ENCODE data around the gene NTRK3.

The NTRK3 gene

GRCh38 chr15:88234711-88235110, 21.8 kb downstream of the NTRK3 start:
- TF ChIP-seq JUND (IDR thresholded peaks at IDR 0.05; ENCODE audit: low read depth) = no peak
- DNase-seq (ENCODE audit: low read depth in 1 of 2, low spot score in 1 of 2) = no peak
- in situ Hi-C loops (cut with HindIII; ENCODE audit: low pct_unique_long_range_greater_than_20kb, low sequenced_read_pairs) = no loop called here

- in situ Hi-C loops (cut with HindIII; ENCODE audit: low pct_unique_long_range_greater_than_20kb, low sequenced_read_pairs) = no loop called here
- no peak for TF ChIP-seq JUND (IDR thresholded peaks at IDR 0.05; ENCODE audit: low read depth)
- DNase-seq (ENCODE audit: low read depth in 1 of 2, low spot score in 1 of 2) = no peak
These were observed 22.6 kb downstream of the NTRK3 start for GRCh38 chr15:88233921-88234320.

DNA sequence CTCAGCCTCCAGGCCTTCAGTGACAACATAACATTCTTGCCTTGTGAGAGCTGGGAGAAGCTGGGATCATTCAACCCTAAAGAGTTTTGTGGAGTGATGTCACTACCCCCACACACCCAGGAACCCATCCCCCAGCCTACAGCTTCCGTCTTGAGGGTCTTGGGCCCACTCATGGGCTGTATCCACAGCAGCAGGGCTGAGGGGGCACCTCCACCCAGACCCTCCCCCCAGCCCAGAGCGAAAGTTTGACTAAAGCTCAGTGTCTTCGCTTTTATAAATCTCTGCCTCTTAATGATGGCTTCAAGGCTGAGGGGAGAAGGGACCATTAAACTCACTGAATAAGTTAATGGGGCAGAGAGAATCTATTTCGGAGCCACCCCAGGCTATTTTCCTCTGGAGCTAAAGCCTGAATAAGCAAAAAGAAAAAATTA, 23.8 kb downstream of the NTRK3 start:
- DNase-seq (ENCODE audit: low read depth in 1 of 2, low spot score in 1 of 2) = no peak
- in situ Hi-C loops (cut with HindIII; ENCODE audit: low pct_unique_long_range_greater_than_20kb, low sequenced_read_pairs) = no loop called here
- TF ChIP-seq JUND (IDR thresholded peaks at IDR 0.05; ENCODE audit: low read depth) = no peak

- in situ Hi-C loops (cut with HindIII; ENCODE audit: low pct_unique_long_range_greater_than_20kb, low sequenced_read_pairs) = no loop called here
- no peak for TF ChIP-seq JUND (IDR thresholded peaks at IDR 0.05; ENCODE audit: low read depth)
- DNase-seq (ENCODE audit: low read depth in 1 of 2, low spot score in 1 of 2) = no peak
These were observed 24.5 kb downstream of the NTRK3 start for GRCh38 chr15:88231909-88232644.

- no peak for DNase-seq (ENCODE audit: low read depth in 1 of 2, low spot score in 1 of 2)
- TF ChIP-seq JUND (IDR thresholded peaks at IDR 0.05; ENCODE audit: low read depth) = no peak
- in situ Hi-C loops (cut with HindIII; ENCODE audit: low pct_unique_long_range_greater_than_20kb, low sequenced_read_pairs) = no loop called here
These were observed 25.7 kb downstream of the NTRK3 start for GRCh38 chr15:88230823-88231222.

GRCh38 chr15:88225461-88225860, 31.1 kb downstream of the NTRK3 start:
- TF ChIP-seq JUND (IDR thresholded peaks at IDR 0.05; ENCODE audit: low read depth) = no peak
- DNase-seq (ENCODE audit: low read depth in 1 of 2, low spot score in 1 of 2) = no peak
- in situ Hi-C loops (cut with HindIII; ENCODE audit: low pct_unique_long_range_greater_than_20kb, low sequenced_read_pairs) = no loop called here

GRCh38 chr15:88223084-88223483, 33.5 kb downstream of the NTRK3 start:
- in situ Hi-C loops (cut with HindIII; ENCODE audit: low pct_unique_long_range_greater_than_20kb, low sequenced_read_pairs) = no loop called here
- DNase-seq (ENCODE audit: low read depth in 1 of 2, low spot score in 1 of 2) = no peak
- TF ChIP-seq JUND (IDR thresholded peaks at IDR 0.05; ENCODE audit: low read depth) = no peak

- TF ChIP-seq JUND (IDR thresholded peaks at IDR 0.05; ENCODE audit: low read depth) = no peak
- in situ Hi-C loops (cut with HindIII; ENCODE audit: low pct_unique_long_range_greater_than_20kb, low sequenced_read_pairs) = no loop called here
These were observed 34.7 kb downstream of the NTRK3 start for GRCh38 chr15:88221836-88222235.

DNA sequence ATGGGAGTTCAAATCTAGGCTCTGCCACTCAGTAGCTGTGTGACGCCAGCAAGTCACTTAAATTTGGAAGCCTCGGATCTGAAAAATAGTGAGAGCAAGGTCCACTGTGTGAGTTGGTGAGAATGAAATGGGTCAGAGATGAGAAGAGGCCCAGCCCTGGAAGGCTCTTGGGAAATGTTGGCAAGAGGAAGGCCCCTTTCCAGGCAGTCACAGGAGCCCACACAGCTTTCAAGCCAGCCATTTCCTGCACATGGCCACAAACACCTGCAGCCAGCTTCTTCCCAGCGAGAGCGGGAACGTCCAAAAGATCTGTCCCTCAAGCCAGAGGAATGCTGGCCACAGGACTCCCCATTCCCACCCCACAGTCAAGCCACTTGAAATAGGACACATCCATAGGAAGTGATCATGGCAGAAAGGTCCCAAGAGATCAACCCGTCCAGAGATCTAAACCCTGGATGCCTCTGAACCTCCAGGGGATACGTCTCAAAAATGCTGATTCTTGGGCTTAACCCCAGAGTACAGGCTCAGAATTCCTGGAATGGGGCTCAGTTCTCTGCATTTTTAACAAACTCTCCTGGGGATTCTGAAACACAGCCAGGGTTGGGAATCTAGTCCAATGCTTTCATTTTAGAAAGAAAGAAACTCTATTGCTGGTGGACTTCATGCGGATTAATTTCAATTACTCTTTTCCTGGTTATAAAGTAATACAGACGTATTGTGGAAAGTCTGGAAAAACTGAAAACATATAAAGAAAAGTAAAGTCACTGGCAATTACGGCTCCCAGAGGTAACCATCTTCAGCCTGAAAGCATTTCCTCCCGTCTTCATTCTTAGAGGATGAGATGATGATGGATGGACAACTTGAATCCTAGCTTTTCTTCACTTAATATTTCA, 35.9 kb downstream of the NTRK3 start:
- DNase-seq (ENCODE audit: low read depth in 1 of 2, low spot score in 1 of 2) = no peak
- TF ChIP-seq JUND (IDR thresholded peaks at IDR 0.05; ENCODE audit: low read depth) = no peak
- in situ Hi-C loops (cut with HindIII; ENCODE audit: low pct_unique_long_range_greater_than_20kb, low sequenced_read_pairs) = no loop called here

More at GRCh38 chr15:88221836-88222235, 34.7 kb downstream of the NTRK3 start:
- no peak for DNase-seq (ENCODE audit: low read depth in 1 of 2, low spot score in 1 of 2)

- in situ Hi-C loops (cut with HindIII; ENCODE audit: low pct_unique_long_range_greater_than_20kb, low sequenced_read_pairs) = no loop called here
- DNase-seq (ENCODE audit: low read depth in 1 of 2, low spot score in 1 of 2) = no peak
- TF ChIP-seq JUND (IDR thresholded peaks at IDR 0.05; ENCODE audit: low read depth) = no peak
These were observed 36.9 kb downstream of the NTRK3 start for GRCh38 chr15:88219623-88220022.

DNA sequence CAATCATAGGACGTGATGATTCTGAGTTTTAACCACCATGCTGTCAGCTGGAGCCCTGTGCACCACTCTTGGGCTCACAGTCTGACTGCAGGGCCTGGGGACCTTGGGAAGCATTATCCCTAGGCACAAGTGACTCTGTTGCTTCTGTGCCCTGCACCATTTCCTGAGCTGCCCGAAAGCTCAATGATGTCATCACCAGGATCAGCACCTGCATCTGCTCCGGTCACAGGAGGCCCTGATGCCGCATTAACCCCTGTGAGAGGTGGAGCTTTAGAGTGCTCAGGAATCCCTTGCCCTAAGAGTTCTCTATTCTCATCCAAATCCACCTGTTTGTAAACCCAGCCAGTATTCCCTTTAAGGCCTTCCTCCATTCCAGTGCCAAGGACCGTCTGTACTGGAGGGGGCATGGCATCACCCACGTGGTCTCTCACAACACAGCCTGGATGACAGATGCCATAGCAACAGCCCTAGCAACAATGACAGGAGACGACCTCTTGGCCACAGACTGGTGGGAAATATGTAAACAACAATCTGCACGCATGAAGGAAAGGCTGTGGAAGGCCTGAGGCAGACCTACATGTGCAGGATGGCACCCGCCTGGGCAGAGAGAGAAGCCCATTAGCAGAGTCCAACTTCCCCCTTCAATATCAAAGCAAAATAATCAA, 37.9 kb downstream of the NTRK3 start:
- in situ Hi-C loops (cut with HindIII; ENCODE audit: low pct_unique_long_range_greater_than_20kb, low sequenced_read_pairs) = no loop called here
- no peak for DNase-seq (ENCODE audit: low read depth in 1 of 2, low spot score in 1 of 2)
- no peak for TF ChIP-seq JUND (IDR thresholded peaks at IDR 0.05; ENCODE audit: low read depth)

DNA sequence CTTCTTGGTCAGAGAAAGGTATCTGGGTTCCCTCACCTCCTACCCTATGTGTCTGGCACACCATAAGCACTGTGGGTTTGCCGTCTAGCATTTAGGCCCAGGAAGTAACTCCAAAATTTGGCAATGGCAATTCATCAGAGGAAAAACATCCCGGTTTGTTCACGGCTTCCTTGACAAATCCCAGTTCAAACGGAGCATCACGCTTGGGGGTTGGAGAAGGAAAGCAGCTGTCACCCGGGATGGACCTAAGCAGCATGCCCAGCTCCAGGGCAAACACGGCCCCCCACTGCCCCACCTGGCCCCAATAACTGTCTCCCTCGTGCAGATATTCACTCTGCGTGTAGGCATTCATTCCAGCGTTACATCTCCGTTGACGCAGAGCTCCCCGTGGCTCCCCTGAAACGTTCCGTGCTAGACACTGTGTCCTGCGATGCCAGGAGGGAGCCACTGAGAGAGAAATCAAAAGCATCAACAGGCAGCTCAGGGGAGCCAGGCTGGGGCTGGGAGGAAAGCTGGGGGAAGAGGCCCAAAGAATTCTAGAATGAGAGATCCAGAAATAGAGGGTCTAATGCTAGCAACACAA, 41.4 kb downstream of the NTRK3 start:
- TF ChIP-seq JUND (IDR thresholded peaks at IDR 0.05; ENCODE audit: low read depth) = no peak
- in situ Hi-C loops (cut with HindIII; ENCODE audit: low pct_unique_long_range_greater_than_20kb, low sequenced_read_pairs) = no loop called here
- no peak for DNase-seq (ENCODE audit: low read depth in 1 of 2, low spot score in 1 of 2)
